Retinal pigment epithelial cell (primary cell): ENCODE results near the gene SHROOM3.

Experiments used
- DNase-seq: peaks from one replicate; pipeline ENCODE4 v3.0.0-alpha.2; 2010; ENCODE audit warnings: low read depth
- H3K4me3 ChIP-seq: 2 replicates; pipeline ENCODE4 v1.5.1; 2011; ENCODE audit warnings: mild to moderate bottlenecking, low read length, control low read depth, moderate library complexity
- TF ChIP-seq, protein P1 (sequence below): conservative IDR thresholded peaks from 2 replicates; pipeline ENCODE4 v1.5.1; 2011; ENCODE audit warnings: low read depth, low read length, control low read depth, inconsistent platforms

SHROOM3 gene

GRCh38 chr4:76732246-76732645 is 297.2 kb downstream of the SHROOM3 start:
- TF ChIP-seq, protein P1, sequence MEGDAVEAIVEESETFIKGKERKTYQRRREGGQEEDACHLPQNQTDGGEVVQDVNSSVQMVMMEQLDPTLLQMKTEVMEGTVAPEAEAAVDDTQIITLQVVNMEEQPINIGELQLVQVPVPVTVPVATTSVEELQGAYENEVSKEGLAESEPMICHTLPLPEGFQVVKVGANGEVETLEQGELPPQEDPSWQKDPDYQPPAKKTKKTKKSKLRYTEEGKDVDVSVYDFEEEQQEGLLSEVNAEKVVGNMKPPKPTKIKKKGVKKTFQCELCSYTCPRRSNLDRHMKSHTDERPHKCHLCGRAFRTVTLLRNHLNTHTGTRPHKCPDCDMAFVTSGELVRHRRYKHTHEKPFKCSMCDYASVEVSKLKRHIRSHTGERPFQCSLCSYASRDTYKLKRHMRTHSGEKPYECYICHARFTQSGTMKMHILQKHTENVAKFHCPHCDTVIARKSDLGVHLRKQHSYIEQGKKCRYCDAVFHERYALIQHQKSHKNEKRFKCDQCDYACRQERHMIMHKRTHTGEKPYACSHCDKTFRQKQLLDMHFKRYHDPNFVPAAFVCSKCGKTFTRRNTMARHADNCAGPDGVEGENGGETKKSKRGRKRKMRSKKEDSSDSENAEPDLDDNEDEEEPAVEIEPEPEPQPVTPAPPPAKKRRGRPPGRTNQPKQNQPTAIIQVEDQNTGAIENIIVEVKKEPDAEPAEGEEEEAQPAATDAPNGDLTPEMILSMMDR, result no peak
- no peak for DNase-seq
- H3K4me3 ChIP-seq, result no peak overlapping the region

DNA sequence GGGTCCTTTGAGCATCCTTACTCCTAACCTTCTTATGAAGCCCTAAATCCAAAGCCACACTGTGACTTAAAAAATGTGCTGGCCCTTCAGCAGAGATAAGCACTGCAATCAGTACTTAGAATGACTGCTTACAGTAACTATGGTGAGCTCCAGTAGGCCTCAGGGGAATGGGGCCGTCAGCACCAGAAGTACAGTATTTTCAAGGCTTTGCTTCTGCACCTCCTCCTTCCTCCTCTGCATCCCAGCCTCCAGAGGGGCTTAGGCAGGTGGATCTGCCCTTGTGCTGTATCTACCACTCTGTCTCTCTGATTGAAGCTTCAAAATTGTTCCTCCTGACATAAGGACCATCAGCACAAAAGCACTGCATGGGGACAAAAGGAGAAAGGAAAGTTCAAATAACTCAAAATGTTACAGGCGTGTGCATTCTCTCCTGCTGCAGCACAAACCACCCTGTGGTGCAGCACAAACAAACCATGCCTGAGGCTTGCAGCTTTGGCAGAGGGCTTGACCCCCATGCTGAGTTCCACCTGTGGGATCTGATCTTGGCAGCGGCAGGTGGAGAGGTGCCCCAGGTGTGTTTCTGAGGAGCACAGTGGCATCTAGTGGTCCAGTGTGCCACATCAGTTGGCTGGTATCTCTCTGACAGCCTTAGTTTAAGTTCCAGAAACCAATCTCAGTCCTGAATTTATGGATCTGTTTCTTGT is 298.2 kb downstream of the SHROOM3 start:
- TF ChIP-seq, protein P1, result no peak
- no peak overlapping the region for H3K4me3 ChIP-seq
- DNase-seq, result no peak

GRCh38 chr4:76736414-76736813 is 301.4 kb downstream of the SHROOM3 start:
- TF ChIP-seq, protein P1, result no peak
- no peak for DNase-seq
- H3K4me3 ChIP-seq, result no peak overlapping the region

- DNase-seq, result no peak
- no peak overlapping the region for H3K4me3 ChIP-seq
- TF ChIP-seq, protein P1, result no peak
These were observed 302.2 kb downstream of the SHROOM3 start for GRCh38 chr4:76737180-76737579.

GRCh38 chr4:76737771-76738085 is 302.7 kb downstream of the SHROOM3 start:
- TF ChIP-seq, protein P1, result no peak
- no peak for DNase-seq
- no peak overlapping the region for H3K4me3 ChIP-seq

DNA sequence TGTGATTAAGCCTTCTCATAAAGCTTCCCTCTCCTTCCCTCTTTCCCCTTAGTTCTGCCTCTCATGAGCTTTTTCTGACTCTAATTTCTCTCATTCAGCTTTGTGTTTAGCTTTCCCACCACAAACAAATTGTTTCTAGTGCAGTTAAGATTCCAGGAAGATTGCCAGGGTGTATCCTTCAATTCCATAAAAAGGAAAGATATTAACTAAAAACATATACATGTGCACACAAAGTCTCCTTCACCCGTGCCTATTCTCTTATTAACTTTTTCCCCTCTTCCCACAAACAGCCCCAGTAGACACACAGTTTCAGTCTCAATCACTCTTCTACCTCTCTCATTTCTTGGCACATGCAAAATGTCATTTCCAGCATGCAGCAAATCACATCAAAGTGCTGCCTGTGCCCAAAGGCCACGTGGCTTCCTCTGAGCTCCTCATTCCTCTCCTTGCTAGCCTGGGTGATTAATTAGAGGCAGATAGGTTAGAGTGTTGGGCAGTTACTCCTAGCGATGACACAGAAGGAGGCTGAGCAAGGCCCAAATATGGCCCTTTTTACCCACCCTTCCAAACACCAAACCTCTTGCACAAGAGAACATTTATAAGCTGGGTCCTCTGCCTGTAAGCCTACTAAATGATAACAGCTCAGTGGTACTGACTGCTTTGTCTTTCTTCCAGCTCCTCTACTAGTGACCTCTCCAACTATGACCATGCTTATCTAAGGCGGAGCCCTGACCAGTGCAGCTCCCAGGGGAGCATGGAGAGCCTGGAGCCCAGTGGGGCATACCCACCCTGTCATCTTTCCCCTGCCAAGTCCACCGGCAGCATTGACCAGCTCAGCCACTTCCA is 303.3 kb downstream of the SHROOM3 start:
- no peak overlapping the region for H3K4me3 ChIP-seq
- no peak for DNase-seq
- TF ChIP-seq, protein P1, result no peak

- no peak overlapping the region for H3K4me3 ChIP-seq
- DNase-seq, result no peak
- TF ChIP-seq, protein P1, result no peak
These were observed 305.2 kb downstream of the SHROOM3 start for GRCh38 chr4:76740192-76740591.
